ENCODE data around the gene KAZN.

Gene KAZN

DNA sequence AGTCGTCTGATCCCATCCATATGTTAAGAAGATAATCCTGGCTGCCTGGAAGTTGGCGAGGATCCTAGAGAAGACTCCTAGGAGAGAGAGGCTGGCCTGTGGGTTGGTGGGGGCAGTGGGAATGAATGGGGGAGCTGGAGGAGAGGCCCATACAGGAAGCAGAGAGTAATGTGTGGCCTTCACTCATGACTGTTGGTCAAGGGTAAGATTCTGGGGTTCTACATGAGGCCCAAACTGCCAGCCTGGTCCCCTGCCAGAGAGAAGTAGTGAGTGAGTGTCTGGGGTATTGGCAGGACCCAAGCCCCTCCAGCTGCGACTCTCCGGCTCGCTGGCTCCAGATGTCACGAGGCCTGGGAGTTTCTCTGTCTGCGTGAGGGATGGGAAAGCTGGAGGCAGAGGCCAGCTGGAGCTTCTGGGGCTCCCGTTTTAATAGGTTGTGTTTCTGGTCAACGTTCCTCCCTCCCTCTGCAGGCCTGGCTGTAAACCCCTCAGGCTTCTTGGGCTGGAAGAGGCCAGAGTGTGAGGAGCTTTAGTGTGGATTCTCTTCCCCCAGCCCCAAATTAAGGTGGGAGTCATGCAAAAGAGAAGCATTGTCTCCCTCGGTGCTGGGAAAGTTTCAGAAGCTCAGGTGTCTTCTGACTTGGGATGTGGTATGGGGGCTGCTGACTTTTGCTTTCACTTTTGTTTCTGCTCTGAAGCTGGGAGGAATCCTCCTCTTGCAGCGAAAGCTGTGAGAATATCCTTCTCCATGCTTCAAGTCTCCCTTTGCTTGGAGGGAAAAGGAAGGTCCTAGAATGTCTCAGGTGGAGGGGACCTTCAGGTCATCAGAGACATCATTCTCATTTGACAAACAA lies 557.6 kb downstream of the KAZN start:
- DNase-seq (ENCODE audit: low read depth), result no peak
- H3K4me3 ChIP-seq (ENCODE audit: low read length), result no peak overlapping the region
- TF ChIP-seq, protein P1, sequence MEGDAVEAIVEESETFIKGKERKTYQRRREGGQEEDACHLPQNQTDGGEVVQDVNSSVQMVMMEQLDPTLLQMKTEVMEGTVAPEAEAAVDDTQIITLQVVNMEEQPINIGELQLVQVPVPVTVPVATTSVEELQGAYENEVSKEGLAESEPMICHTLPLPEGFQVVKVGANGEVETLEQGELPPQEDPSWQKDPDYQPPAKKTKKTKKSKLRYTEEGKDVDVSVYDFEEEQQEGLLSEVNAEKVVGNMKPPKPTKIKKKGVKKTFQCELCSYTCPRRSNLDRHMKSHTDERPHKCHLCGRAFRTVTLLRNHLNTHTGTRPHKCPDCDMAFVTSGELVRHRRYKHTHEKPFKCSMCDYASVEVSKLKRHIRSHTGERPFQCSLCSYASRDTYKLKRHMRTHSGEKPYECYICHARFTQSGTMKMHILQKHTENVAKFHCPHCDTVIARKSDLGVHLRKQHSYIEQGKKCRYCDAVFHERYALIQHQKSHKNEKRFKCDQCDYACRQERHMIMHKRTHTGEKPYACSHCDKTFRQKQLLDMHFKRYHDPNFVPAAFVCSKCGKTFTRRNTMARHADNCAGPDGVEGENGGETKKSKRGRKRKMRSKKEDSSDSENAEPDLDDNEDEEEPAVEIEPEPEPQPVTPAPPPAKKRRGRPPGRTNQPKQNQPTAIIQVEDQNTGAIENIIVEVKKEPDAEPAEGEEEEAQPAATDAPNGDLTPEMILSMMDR (conservative IDR thresholded peaks at IDR 0.05; ENCODE audit: low read depth, low read length), result no peak

DNA sequence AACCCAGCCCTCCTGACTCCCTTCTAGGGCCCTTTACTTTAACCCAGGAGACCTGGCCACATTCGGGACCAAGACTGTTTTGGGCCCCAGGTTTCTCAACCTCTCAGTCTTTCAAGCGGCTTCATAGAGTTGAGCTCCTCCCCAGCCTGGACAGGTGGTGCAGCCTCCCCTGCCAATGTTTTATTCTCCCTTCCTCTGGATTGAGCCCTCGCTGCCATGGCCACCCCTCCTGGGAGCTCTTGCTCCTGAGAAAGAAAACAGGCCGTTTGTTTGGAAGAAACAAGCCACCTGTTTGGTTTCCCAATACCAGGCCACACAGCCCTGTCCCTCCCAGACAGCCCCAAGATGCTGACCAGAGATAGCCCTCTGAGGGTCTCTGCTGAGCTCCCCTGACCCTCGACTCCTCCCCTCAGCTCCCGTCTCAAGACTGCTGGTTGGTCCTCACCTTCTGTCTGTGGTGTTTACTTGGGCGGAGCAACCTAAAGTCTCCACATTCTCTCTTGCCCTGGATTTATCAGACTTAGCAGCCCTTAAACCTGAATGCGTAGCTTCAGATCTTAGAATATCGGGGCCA lies 558.4 kb downstream of the KAZN start:
- no peak for DNase-seq (ENCODE audit: low read depth)
- H3K4me3 ChIP-seq (ENCODE audit: low read length), result no peak overlapping the region
- TF ChIP-seq, protein P1 (conservative IDR thresholded peaks at IDR 0.05; ENCODE audit: low read depth, low read length), result no peak

DNA sequence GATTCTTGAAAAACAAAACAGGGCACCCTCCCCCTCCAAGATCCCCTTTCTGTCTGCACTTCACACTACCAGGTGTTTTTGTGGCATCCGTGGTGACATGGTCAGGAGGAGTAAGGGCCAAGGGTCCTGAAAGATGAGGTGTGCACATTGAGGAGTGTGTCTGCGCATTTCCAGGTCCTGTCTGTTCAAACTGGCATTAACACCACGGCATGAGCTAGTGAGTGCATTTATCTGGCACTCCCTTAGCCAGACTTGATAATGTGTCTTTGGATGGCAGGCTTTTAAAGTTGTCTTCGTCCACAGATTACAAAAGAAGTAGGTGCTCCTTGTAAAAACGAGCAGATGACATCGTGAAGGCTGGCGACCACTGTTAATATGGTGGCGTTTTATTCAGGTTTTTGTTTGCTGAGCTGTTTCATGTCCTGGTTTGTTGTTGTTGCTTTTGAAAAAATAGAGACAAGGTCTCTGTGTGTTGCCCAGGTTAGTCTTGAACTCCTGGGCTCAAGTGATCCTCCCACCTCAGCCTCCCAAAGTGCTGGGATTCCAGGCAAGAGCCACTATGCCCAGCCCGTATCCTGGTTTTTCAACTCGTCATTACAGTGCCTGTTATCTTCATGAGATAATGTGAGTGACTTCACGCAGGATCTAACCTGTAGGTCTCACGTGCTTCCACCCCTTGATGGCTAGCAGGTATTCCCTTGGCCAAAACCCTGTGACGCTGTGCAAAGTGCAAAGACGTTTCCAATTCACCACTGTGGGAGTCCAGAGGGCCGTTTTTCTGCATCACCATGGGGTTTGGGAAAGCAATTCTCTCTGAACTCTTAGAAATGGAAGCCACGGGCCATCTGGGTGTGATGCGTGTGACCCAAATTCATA lies 559.3 kb downstream of the KAZN start:
- TF ChIP-seq, protein P1 (conservative IDR thresholded peaks at IDR 0.05; ENCODE audit: low read depth, low read length), result no peak
- no peak overlapping the region for H3K4me3 ChIP-seq (ENCODE audit: low read length)
- DNase-seq (ENCODE audit: low read depth), result no peak

DNA sequence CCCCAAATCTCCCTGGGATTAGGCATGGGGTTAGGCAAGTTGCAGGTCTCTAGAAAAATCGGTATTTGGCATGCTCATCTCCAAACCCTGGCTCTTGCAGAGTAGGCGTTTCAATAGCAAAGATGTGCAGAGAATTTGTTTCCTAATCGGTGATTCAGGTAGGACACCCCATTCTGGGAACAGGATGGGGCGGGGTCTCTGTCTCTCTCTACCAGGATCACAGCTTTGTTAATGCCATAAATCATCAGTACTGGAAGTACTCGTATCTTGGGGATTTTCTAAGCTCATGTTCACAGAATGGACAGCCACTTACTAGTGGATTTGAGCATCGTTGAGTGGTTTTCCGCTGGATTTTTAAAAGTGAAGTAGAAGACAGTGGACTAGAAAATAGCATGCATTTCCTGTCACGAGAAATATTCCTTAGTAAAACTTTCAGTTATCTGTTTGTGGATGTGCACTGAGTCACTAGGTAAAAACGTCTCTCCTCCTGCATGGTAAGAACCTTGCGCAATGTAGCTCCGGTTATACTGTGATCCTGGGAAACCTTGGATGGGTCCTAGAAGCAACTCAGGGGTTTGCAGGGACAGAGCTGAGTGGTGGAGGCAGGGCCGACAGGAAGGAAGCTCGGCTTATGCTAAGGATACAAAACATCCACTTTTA lies 560.2 kb downstream of the KAZN start:
- TF ChIP-seq, protein P1 (conservative IDR thresholded peaks at IDR 0.05; ENCODE audit: low read depth, low read length), result no peak
- no peak overlapping the region for H3K4me3 ChIP-seq (ENCODE audit: low read length)
- no peak for DNase-seq (ENCODE audit: low read depth)

DNA sequence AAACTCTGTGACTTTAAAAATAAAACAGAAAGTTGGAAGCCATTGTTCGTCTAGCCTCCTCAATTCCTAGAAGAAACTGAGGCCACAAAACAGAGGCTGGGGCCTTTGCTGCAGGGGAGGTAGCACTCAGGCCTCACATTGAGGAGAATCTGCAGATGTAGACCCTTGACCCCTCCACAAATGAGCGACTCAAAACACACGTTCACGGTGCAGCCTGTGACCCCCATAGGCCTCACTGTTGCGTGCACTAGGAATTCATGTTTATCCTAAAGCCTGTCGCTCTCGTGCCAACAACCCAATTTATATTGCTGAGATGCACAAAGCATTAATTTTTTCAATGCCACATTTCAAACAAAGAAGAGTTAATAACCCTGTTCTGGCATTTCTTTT lies 560.7 kb downstream of the KAZN start:
- no peak for DNase-seq (ENCODE audit: low read depth)
- no peak overlapping the region for H3K4me3 ChIP-seq (ENCODE audit: low read length)
- TF ChIP-seq, protein P1 (conservative IDR thresholded peaks at IDR 0.05; ENCODE audit: low read depth, low read length), result no peak

DNA sequence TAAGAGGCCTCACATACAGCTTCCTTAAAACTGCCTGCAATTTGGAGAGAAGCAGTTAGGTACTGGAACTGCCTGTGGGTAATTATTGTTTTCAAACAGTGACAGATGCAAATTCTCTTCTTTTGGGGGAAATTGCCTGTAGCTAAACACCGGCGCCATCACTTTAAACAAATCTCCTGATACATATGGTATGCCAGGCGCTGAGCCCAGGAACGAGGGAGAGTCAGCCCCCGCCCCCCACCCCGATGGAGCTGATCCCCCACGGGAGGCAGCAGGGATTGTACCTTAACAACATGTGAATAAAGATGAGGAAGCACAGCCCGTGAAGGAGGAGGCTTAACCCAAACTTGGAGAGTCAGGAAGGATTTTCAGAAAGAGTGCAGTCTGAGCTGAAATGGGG lies 562.1 kb downstream of the KAZN start:
- DNase-seq (ENCODE audit: low read depth), result no peak
- TF ChIP-seq, protein P1 (conservative IDR thresholded peaks at IDR 0.05; ENCODE audit: low read depth, low read length), result no peak
- H3K4me3 ChIP-seq (ENCODE audit: low read length), result no peak overlapping the region
